Renal cortical epithelial cell (primary cell): ENCODE measurements around the gene FMO5. TPM values are rescaled to one million over a fixed set of nuclear protein-coding genes. Genes with fewer than 3 reads are reported as not detected.

Source experiments
- DNase-seq: peaks from one replicate; pipeline ENCODE4 v3.0.0-alpha.2; 2011; ENCODE audit warnings: low read depth
- total RNA-seq: library from RNA; depleted of rRNA; stranded (reverse); fragments of >200 nt; gene quantifications from 2 replicates; pipeline ENCODE4 v1.2.3, GENCODE V29; 2014

FMO5 gene
- total RNA-seq, 1 donor from 2014 or later: 4.7 TPM

GRCh38 chr1:147142886-147143285, 82.3 kb downstream of the FMO5 start:
- no peak for DNase-seq

Other genes starting within 250 kb of the FMO5 start
- 6.1 and 19.7 TPM in 2 replicates for gene PRKAB2, start 52.9 kb downstream of the FMO5 start, total RNA-seq
- 37.9 and 50.2 TPM in 2 replicates for gene CHD1L, start 17.3 kb upstream of the FMO5 start, total RNA-seq